OCI-LY1 (cell line): ENCODE data around the gene DSG1.

Source experiments
- H2AFZ ChIP-seq: fragments of 200-600 bp; sonication (generic), shearing (Covaris generic); 2 replicates; pipeline ENCODE4 v1.6.0; 2014; ENCODE audit warnings: antibody characterized with exemption, mild to moderate bottlenecking, low read length
- H3F3A ChIP-seq: fragments of 200-600 bp; sonication (generic), shearing (Covaris generic); 2 replicates; pipeline ENCODE4 v1.6.0; 2014; ENCODE audit warnings: mild to moderate bottlenecking, antibody characterized with exemption, low read length, moderate library complexity; ENCODE audit not compliant: insufficient read depth
- H3K27ac ChIP-seq: fragments of 200-600 bp; sonication (generic); 2 replicates; pipeline ENCODE4 v1.5.1; 2014; ENCODE audit warnings: low read length, mixed run types, mild to moderate bottlenecking, low read depth; ENCODE audit not compliant: poor library complexity, severe bottlenecking
- H3K27me3 ChIP-seq: fragments of 200-600 bp; sonication (generic); 2 replicates; pipeline ENCODE4 v1.6.0; 2014; ENCODE audit warnings: antibody characterized with exemption, mild to moderate bottlenecking, low read length, moderate library complexity; ENCODE audit not compliant: insufficient read depth
- H3K36me3 ChIP-seq: fragments of 200-600 bp; sonication (generic); 2 replicates; pipeline ENCODE4 v1.6.1; 2014; ENCODE audit warnings: mild to moderate bottlenecking, antibody characterized with exemption, low read length, moderate library complexity, mixed read lengths; ENCODE audit not compliant: insufficient read depth
- H3K4me1 ChIP-seq: fragments of 200-600 bp; sonication (generic); 2 replicates; pipeline ENCODE4 v1.5.1; 2014; ENCODE audit warnings: mild to moderate bottlenecking, low read length, moderate library complexity; ENCODE audit not compliant: insufficient read depth, severe bottlenecking
- H3K4me2 ChIP-seq: fragments of 200-600 bp; sonication (generic), shearing (Covaris generic); 2 replicates; pipeline ENCODE4 v1.6.1; 2014; ENCODE audit warnings: low read length
- H3K4me3 ChIP-seq: fragments of 200-600 bp; sonication (generic); 2 replicates; pipeline ENCODE4 v1.5.1; 2014; ENCODE audit warnings: low read length, low read depth, mild to moderate bottlenecking, mixed read lengths; ENCODE audit not compliant: poor library complexity, severe bottlenecking
- H3K79me2 ChIP-seq: fragments of 200-600 bp; shearing (Covaris generic); 2 replicates; pipeline ENCODE4 v1.6.1; 2016; ENCODE audit warnings: mixed run types, low read length, mixed read lengths; ENCODE audit not compliant: insufficient read depth
- H3K9ac ChIP-seq: fragments of 200-600 bp; sonication (generic), shearing (Covaris generic); 2 replicates; pipeline ENCODE4 v1.6.1; 2014; ENCODE audit warnings: mild to moderate bottlenecking, low read length, mixed read lengths
- H3K9me2 ChIP-seq: fragments of 200-600 bp; sonication (generic), shearing (Covaris generic); 2 replicates; pipeline ENCODE4 v1.6.1; 2014; ENCODE audit warnings: low read depth, mild to moderate bottlenecking, low read length, mixed read lengths
- H3K9me3 ChIP-seq: fragments of 200-600 bp; shearing (Covaris generic); 2 replicates; pipeline ENCODE4 v1.6.1; 2014; ENCODE audit warnings: low read length, mixed read lengths
- H4K20me1 ChIP-seq: fragments of 200-600 bp; sonication (generic), shearing (Covaris generic); 2 replicates; pipeline ENCODE4 v1.6.0; 2016; ENCODE audit warnings: mild to moderate bottlenecking, low read length; ENCODE audit not compliant: insufficient read depth
- EZH2 ChIP-seq: fragments of 200-600 bp; sonication (generic), shearing (Covaris generic); IDR thresholded peaks from 2 replicates; pipeline ENCODE4 v1.8.0; 2017; ENCODE audit warnings: borderline replicate concordance, mixed run types, mild to moderate bottlenecking, antibody characterized with exemption, low read length, moderate library complexity, mixed read lengths
- TF ChIP-seq, protein P1 (sequence below): fragments of 200-600 bp; sonication (generic), shearing (Covaris generic); IDR thresholded peaks from 2 replicates; pipeline ENCODE4 v1.5.1; 2017; ENCODE audit warnings: mild to moderate bottlenecking, antibody characterized with exemption, low read length, moderate library complexity, mixed read lengths

The DSG1 gene

DNA sequence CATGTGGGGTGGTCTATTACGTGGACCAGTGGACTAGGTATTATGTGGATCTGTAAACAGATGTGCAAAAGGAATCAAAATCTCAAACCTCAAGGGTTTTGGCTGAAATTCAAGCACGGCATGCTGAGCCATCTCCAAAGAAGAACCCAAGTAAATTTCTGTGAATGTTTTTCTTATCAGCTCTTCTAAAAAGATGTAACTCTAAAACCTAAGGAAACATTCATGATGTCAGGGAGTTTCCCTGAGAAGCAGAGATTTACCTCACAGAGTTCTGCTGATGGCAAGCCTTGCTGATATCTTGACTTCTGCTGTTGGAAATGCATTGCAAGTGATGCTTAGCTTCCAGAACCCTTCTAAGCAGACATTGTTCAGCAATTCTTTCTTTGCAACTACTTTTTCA lies 80.2 kb downstream of the DSG1 start:
- no peaks in the 10 kb centered on the region for H3F3A ChIP-seq
- H3K36me3 ChIP-seq: no peaks in the 10 kb centered on the region
- H3K4me2 ChIP-seq: no peak overlapping the region
- TF ChIP-seq EZH2: no peak
- TF ChIP-seq, protein P1, sequence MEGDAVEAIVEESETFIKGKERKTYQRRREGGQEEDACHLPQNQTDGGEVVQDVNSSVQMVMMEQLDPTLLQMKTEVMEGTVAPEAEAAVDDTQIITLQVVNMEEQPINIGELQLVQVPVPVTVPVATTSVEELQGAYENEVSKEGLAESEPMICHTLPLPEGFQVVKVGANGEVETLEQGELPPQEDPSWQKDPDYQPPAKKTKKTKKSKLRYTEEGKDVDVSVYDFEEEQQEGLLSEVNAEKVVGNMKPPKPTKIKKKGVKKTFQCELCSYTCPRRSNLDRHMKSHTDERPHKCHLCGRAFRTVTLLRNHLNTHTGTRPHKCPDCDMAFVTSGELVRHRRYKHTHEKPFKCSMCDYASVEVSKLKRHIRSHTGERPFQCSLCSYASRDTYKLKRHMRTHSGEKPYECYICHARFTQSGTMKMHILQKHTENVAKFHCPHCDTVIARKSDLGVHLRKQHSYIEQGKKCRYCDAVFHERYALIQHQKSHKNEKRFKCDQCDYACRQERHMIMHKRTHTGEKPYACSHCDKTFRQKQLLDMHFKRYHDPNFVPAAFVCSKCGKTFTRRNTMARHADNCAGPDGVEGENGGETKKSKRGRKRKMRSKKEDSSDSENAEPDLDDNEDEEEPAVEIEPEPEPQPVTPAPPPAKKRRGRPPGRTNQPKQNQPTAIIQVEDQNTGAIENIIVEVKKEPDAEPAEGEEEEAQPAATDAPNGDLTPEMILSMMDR: no peak
- no peaks in the 10 kb centered on the region for H3K9me2 ChIP-seq
- no peaks in the 10 kb centered on the region for H3K27me3 ChIP-seq
- no peak overlapping the region for H2AFZ ChIP-seq
- no peak overlapping the region for H3K27ac ChIP-seq
- no peaks in the 10 kb centered on the region for H3K79me2 ChIP-seq
- H4K20me1 ChIP-seq: no peaks in the 10 kb centered on the region
- H3K9ac ChIP-seq: no peak overlapping the region
- no peak overlapping the region for H3K4me3 ChIP-seq
- no peaks in the 10 kb centered on the region for H3K4me1 ChIP-seq
- no peaks in the 10 kb centered on the region for H3K9me3 ChIP-seq

GRCh38 chr18:31399306-31400032 lies 81.5 kb downstream of the DSG1 start:
- no peaks in the 10 kb centered on the region for H4K20me1 ChIP-seq
- H3K36me3 ChIP-seq: no peaks in the 10 kb centered on the region
- no peak overlapping the region for H3K4me2 ChIP-seq
- no peak for TF ChIP-seq EZH2
- TF ChIP-seq, protein P1: no peak
- no peaks in the 10 kb centered on the region for H3K79me2 ChIP-seq
- no peak overlapping the region for H3K4me3 ChIP-seq
- H3F3A ChIP-seq: no peaks in the 10 kb centered on the region
- H3K27ac ChIP-seq: no peak overlapping the region
- no peaks in the 10 kb centered on the region for H3K9me2 ChIP-seq
- no peaks in the 10 kb centered on the region for H3K9me3 ChIP-seq
- no peaks in the 10 kb centered on the region for H3K27me3 ChIP-seq
- H3K9ac ChIP-seq: no peak overlapping the region
- H3K4me1 ChIP-seq: no peaks in the 10 kb centered on the region
- no peak overlapping the region for H2AFZ ChIP-seq

DNA sequence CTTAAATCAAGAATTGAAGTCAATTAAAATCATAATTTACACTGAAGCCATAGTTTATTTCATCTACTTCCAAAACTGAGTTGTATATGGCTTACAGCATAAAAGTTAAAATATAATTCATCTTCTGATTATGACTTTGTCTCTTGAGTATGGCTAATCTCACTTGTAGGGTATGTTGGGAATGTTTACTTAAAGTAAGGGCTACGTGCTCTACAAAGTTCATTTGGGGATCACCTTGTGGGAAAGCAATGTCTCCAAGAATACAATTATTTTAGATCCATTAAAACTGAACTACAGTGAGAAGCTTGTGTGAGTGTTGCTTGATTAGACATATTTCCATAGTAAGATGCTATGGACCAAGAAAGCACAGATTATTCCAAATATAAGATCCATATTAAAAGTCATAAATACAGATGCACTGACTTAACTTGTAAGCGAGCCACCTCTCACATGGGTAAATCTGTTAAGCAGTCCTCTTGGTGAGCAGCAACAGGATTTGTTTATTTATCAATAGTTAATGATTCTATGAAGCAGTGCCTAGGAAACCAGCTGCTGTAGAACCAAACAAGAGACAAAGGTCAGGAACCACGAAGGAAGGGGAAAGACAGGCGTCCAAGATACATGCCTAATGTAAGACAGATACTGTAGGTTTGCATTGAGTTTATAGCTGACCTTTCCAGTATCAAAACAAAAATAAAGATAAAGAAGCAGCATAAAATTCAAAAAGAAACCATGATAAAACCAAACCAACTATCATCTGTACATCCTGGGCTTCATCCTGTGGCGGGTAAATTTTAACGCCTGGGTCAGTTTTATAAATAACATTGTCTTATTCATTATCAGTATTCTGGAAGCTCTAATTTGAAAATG lies 83.4 kb downstream of the DSG1 start:
- Histone ChIP-seq H3K79me2 (no peaks in the 10 kb centered on the region), H2AFZ (no peak overlapping the region), H3K9me2 (no peaks in the 10 kb centered on the region), H3K9me3 (no peaks in the 10 kb centered on the region), H3K9ac (no peak overlapping the region), H3K4me2 (no peak overlapping the region), H3K4me1 (no peaks in the 10 kb centered on the region), H3K4me3 (no peak overlapping the region), H3K27ac (no peak overlapping the region), H4K20me1 (no peaks in the 10 kb centered on the region), H3F3A (no peaks in the 10 kb centered on the region), H3K27me3 (no peaks in the 10 kb centered on the region), H3K36me3 (no peaks in the 10 kb centered on the region)
- TF ChIP-seq, protein P1: no peak
- no peak for TF ChIP-seq EZH2
